ENCODE results near the gene MYMX. TPM values are rescaled to one million over a fixed set of nuclear protein-coding genes. Genes with fewer than 3 reads are reported as not detected.

MYMX gene
- polyA plus RNA-seq, 1 experiment: not detected

- H3K9me3 ChIP-seq (ENCODE audit: control insufficient read depth, insufficient read depth, low read length): no peaks in the 10 kb centered on the region; the same call in 1 of the 2 replicates
- ChIA-PET CTCF (no interaction called here), POLR2A (no interaction called here)
- DNase-seq (ENCODE audit: low read depth, low spot score): no peak
- TF ChIP-seq CTCF (IDR thresholded peaks at IDR 0.05; ENCODE audit: low read depth, low read length): no peak
- H3K4me3 ChIP-seq (ENCODE audit: low read depth, low read length): no peak overlapping the region
- no peaks in the 10 kb centered on the region for H3K27me3 ChIP-seq (ENCODE audit: control insufficient read depth, insufficient read depth, low read length)
- H3K27ac ChIP-seq (ENCODE audit: low read depth, low read length): no peak overlapping the region
Observed at GRCh38 chr6:44260451-44261297, 43.9 kb downstream of the MYMX start.

GRCh38 chr6:44261581-44261980 lies 44.9 kb downstream of the MYMX start:
- TF ChIP-seq CTCF (IDR thresholded peaks at IDR 0.05; ENCODE audit: low read depth, low read length): no peak
- POLR2A ChIA-PET: no interaction called here

GRCh38 chr6:44262467-44263353 lies 46.0 kb downstream of the MYMX start:
- Histone ChIP-seq H3K9me3 (ENCODE audit: control insufficient read depth, insufficient read depth, low read length) (no peaks in the 10 kb centered on the region; the same call in 1 of the 2 replicates), H3K4me3 (ENCODE audit: low read depth, low read length) (peak overlapping the region; percentile 86), H3K27me3 (ENCODE audit: control insufficient read depth, insufficient read depth, low read length) (peaks cover 2% of the 10 kb centered on the region), H3K27ac (ENCODE audit: low read depth, low read length) (peak overlapping the region; percentile 39)
- CTCF ChIA-PET: interaction anchor here (1.2 to 1.6 kb wide), 2 partner anchors 28 to 50 kb away, joined by 4 to 6 read pairs; partner anchors contain the start of gene AARS2
- DNase-seq (ENCODE audit: low read depth, low spot score): no peak
- TF ChIP-seq CTCF (IDR thresholded peaks at IDR 0.05; ENCODE audit: low read depth, low read length): no peak
- POLR2A ChIA-PET: interaction anchor here (0.8 kb wide), 1 partner anchor 16 kb away, joined by 3 read pairs; the partner anchor contains the start of gene HSP90AB1

More at GRCh38 chr6:44261581-44261980, 44.9 kb downstream of the MYMX start:
- H3K27me3 ChIP-seq (ENCODE audit: control insufficient read depth, insufficient read depth, low read length): no peaks in the 10 kb centered on the region
- no peaks in the 10 kb centered on the region; the same call in 1 of the 2 replicates for H3K9me3 ChIP-seq (ENCODE audit: control insufficient read depth, insufficient read depth, low read length)
- H3K27ac ChIP-seq (ENCODE audit: low read depth, low read length): no peak overlapping the region
- CTCF ChIA-PET: interaction anchor here (0.6 to 1.6 kb wide), 2 partner anchors 27 to 51 kb away, joined by 3 to 6 read pairs; partner anchors contain the start of gene AARS2
- H3K4me3 ChIP-seq (ENCODE audit: low read depth, low read length): no peak overlapping the region
- DNase-seq (ENCODE audit: low read depth, low spot score): no peak

GRCh38 chr6:44263354-44264100 lies 46.8 kb downstream of the MYMX start:
- Histone ChIP-seq H3K27ac (ENCODE audit: low read depth, low read length) (peak overlapping the region; percentile 39), H3K9me3 (ENCODE audit: control insufficient read depth, insufficient read depth, low read length) (no peaks in the 10 kb centered on the region; the same call in 1 of the 2 replicates), H3K4me3 (ENCODE audit: low read depth, low read length) (peak overlapping the region; percentile 86), H3K27me3 (ENCODE audit: control insufficient read depth, insufficient read depth, low read length) (peaks cover 7% of the 10 kb centered on the region)
- ChIA-PET CTCF (interaction anchor here (1.2 kb wide), 1 partner anchor 49 kb away, joined by 4 read pairs; the partner anchor contains the start of gene AARS2), POLR2A (interaction anchor here (1.5 kb wide), 1 partner anchor 17 kb away, joined by 8 read pairs; the partner anchor contains the start of gene HSP90AB1)
- no peak for DNase-seq (ENCODE audit: low read depth, low spot score)
- TF ChIP-seq CTCF (IDR thresholded peaks at IDR 0.05; ENCODE audit: low read depth, low read length): no peak

Data from AG04450 (cell line).